Measurements from ENCODE around the gene DXO. TPM values are rescaled to one million over a fixed set of nuclear protein-coding genes. Genes with fewer than 3 reads are reported as not detected.

DXO gene
- total and polyA plus RNA-seq, 2 of the 13 experiments (the other 11 are each of a cell fraction or from before 2014, with no cell fraction given): 18.6 to 26.2 TPM

DNA sequence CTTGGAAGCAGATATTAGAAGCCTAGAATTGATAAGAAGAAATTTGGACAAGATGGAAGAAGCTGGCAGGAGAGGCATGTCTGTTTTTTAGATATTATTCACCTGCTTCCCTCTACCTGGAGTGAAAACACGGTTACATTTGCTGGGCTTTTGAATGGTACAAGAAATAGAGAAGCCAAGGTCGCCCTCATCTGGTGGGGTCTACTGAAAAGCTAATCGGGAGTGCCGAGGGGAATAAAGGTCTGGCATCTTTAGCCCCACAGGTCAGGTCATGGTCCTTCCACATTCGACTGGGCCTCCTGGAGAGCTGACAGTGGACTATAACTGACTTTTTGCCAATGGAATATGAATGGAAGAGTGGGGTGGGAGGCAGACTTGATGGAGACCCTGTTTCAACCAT lies 49.0 kb downstream of the DXO start (continued):
- TF ChIP-seq, protein P1, sequence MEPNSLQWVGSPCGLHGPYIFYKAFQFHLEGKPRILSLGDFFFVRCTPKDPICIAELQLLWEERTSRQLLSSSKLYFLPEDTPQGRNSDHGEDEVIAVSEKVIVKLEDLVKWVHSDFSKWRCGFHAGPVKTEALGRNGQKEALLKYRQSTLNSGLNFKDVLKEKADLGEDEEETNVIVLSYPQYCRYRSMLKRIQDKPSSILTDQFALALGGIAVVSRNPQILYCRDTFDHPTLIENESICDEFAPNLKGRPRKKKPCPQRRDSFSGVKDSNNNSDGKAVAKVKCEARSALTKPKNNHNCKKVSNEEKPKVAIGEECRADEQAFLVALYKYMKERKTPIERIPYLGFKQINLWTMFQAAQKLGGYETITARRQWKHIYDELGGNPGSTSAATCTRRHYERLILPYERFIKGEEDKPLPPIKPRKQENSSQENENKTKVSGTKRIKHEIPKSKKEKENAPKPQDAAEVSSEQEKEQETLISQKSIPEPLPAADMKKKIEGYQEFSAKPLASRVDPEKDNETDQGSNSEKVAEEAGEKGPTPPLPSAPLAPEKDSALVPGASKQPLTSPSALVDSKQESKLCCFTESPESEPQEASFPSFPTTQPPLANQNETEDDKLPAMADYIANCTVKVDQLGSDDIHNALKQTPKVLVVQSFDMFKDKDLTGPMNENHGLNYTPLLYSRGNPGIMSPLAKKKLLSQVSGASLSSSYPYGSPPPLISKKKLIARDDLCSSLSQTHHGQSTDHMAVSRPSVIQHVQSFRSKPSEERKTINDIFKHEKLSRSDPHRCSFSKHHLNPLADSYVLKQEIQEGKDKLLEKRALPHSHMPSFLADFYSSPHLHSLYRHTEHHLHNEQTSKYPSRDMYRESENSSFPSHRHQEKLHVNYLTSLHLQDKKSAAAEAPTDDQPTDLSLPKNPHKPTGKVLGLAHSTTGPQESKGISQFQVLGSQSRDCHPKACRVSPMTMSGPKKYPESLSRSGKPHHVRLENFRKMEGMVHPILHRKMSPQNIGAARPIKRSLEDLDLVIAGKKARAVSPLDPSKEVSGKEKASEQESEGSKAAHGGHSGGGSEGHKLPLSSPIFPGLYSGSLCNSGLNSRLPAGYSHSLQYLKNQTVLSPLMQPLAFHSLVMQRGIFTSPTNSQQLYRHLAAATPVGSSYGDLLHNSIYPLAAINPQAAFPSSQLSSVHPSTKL (CRISPR knock-in tag; IDR thresholded peaks at IDR 0.05): peak; percentile 21; the same call in 1 of the 2 replicates
- TF ChIP-seq PTBP1 (IDR thresholded peaks at IDR 0.05; ENCODE audit: low read depth, low read length, poor library complexity, severe bottlenecking): no peak
- TF ChIP-seq, protein P2, sequence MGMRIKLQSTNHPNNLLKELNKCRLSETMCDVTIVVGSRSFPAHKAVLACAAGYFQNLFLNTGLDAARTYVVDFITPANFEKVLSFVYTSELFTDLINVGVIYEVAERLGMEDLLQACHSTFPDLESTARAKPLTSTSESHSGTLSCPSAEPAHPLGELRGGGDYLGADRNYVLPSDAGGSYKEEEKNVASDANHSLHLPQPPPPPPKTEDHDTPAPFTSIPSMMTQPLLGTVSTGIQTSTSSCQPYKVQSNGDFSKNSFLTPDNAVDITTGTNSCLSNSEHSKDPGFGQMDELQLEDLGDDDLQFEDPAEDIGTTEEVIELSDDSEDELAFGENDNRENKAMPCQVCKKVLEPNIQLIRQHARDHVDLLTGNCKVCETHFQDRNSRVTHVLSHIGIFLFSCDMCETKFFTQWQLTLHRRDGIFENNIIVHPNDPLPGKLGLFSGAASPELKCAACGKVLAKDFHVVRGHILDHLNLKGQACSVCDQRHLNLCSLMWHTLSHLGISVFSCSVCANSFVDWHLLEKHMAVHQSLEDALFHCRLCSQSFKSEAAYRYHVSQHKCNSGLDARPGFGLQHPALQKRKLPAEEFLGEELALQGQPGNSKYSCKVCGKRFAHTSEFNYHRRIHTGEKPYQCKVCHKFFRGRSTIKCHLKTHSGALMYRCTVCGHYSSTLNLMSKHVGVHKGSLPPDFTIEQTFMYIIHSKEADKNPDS (CRISPR knock-in tag; IDR thresholded peaks at IDR 0.05): no peak
- TF ChIP-seq, protein P3, sequence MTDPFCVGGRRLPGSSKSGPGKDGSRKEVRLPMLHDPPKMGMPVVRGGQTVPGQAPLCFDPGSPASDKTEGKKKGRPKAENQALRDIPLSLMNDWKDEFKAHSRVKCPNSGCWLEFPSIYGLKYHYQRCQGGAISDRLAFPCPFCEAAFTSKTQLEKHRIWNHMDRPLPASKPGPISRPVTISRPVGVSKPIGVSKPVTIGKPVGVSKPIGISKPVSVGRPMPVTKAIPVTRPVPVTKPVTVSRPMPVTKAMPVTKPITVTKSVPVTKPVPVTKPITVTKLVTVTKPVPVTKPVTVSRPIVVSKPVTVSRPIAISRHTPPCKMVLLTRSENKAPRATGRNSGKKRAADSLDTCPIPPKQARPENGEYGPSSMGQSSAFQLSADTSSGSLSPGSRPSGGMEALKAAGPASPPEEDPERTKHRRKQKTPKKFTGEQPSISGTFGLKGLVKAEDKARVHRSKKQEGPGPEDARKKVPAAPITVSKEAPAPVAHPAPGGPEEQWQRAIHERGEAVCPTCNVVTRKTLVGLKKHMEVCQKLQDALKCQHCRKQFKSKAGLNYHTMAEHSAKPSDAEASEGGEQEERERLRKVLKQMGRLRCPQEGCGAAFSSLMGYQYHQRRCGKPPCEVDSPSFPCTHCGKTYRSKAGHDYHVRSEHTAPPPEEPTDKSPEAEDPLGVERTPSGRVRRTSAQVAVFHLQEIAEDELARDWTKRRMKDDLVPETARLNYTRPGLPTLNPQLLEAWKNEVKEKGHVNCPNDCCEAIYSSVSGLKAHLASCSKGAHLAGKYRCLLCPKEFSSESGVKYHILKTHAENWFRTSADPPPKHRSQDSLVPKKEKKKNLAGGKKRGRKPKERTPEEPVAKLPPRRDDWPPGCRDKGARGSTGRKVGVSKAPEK (CRISPR knock-in tag; IDR thresholded peaks at IDR 0.05; ENCODE audit: borderline replicate concordance): no peak
- no peak for TF ChIP-seq ZFYVE20 (CRISPR knock-in tag; IDR thresholded peaks at IDR 0.05; ENCODE audit: borderline replicate concordance, low read depth)
- TF ChIP-seq NFIC (IDR thresholded peaks at IDR 0.05; ENCODE audit: low read length): no peak
- TF ChIP-seq MEIS2 (CRISPR knock-in tag; IDR thresholded peaks at IDR 0.05): no peak
- no peak for TF ChIP-seq ZNF777 (CRISPR knock-in tag; IDR thresholded peaks at IDR 0.05)
- no peak for TF ChIP-seq BRD4 (CRISPR knock-in tag; IDR thresholded peaks at IDR 0.05)
- TF ChIP-seq AGO2 (optimal IDR thresholded peaks at IDR 0.05; ENCODE audit: low read depth, low read length): no peak
- no peak for TF ChIP-seq ZNF101 (CRISPR knock-in tag; IDR thresholded peaks at IDR 0.05; ENCODE audit: borderline replicate concordance, low read depth)
- TF ChIP-seq MAZ (IDR thresholded peaks at IDR 0.05; ENCODE audit: borderline replicate concordance, low read depth, low read length): no peak
- TF ChIP-seq MAZ (CRISPR knock-in tag; IDR thresholded peaks at IDR 0.05; ENCODE audit: low read depth): no peak
- TF ChIP-seq PAF1 (CRISPR knock-in tag; IDR thresholded peaks at IDR 0.05): no peak
- TF ChIP-seq ZNF615 (CRISPR knock-in tag; IDR thresholded peaks at IDR 0.05; ENCODE audit: borderline replicate concordance): no peak
- TF ChIP-seq ZBTB7A (CRISPR knock-in tag; IDR thresholded peaks at IDR 0.05): no peak
- no peak for TF ChIP-seq GATA4 (IDR thresholded peaks at IDR 0.05; ENCODE audit: borderline replicate concordance, low read depth)
- TF ChIP-seq HMG20A (CRISPR knock-in tag; IDR thresholded peaks at IDR 0.05; ENCODE audit: borderline replicate concordance): no peak
- TF ChIP-seq RFXAP (CRISPR knock-in tag; IDR thresholded peaks at IDR 0.05; ENCODE audit: borderline replicate concordance): no peak
- no peak for TF ChIP-seq YY1 (IDR thresholded peaks at IDR 0.05; ENCODE audit: insufficient read depth, insufficient replicate concordance, low read depth, low read length)
- no peak for TF ChIP-seq CBFB (CRISPR knock-in tag; IDR thresholded peaks at IDR 0.05)
- TF ChIP-seq ONECUT2 (CRISPR knock-in tag; IDR thresholded peaks at IDR 0.05): no peak

All from HepG2 (cell line).